ACHN (cell line): ENCODE results near the gene R3HDM4.
"Not testable (repeated sequence)": the region's sequence is repeated elsewhere in the genome, so short reads cannot be mapped to it uniquely, and the experiment has no call there.

Source experiments
- DNase-seq: peaks from one replicate; pipeline ENCODE4 v3.0.0-alpha.2; 2015
- in situ Hi-C: cut with HindIII; loops from 2 replicates; pipeline ENCODE4 v1.10.0; 2017; ENCODE audit warnings: low sequenced_read_pairs, low pct_ligation_motif_present, low pct_unique_long_range_greater_than_20kb

Gene R3HDM4

GRCh38 chr19:900302-901111 lies 12.5 kb downstream of the R3HDM4 start:
- no peak for DNase-seq
- in situ Hi-C loops = no loop called here

GRCh38 chr19:900043-900301 lies 13.0 kb downstream of the R3HDM4 start:
- DNase-seq = no peak
- in situ Hi-C loops = no loop called here

- DNase-seq = no peak
- in situ Hi-C loops = no loop called here
Observed at GRCh38 chr19:899336-900042, 13.5 kb downstream of the R3HDM4 start.

- no peak for DNase-seq
- in situ Hi-C loops = no loop called here
Observed at GRCh38 chr19:898663-899062, 14.4 kb downstream of the R3HDM4 start.

GRCh38 chr19:897442-898039 lies 15.5 kb downstream of the R3HDM4 start:
- DNase-seq = no peak
- in situ Hi-C loops = no loop called here

- in situ Hi-C loops = no loop called here
- DNase-seq = no peak
Observed at GRCh38 chr19:896999-897398, 16.0 kb downstream of the R3HDM4 start.

GRCh38 chr19:896434-896833 lies 16.6 kb downstream of the R3HDM4 start:
- in situ Hi-C loops = no loop called here
- DNase-seq = no peak

- peak; percentile 88 for DNase-seq
Observed at GRCh38 chr19:892894-893689, 19.9 kb downstream of the R3HDM4 start, which contains the start of the genes MED16 and RNU6-9. MED16 (minus strand) TSS chr19:893187; CDS start chr19:891131, 2,056 bp downstream. RNU6-9 (plus strand) TSS chr19:893484.

GRCh38 chr19:892243-892893 lies 20.7 kb downstream of the R3HDM4 start:
- DNase-seq = no peak

More at GRCh38 chr19:892894-893689, 19.9 kb downstream of the R3HDM4 start, which contains the start of the genes MED16 and RNU6-9:
- in situ Hi-C loops = no loop called here

GRCh38 chr19:891421-892200 lies 21.4 kb downstream of the R3HDM4 start:
- DNase-seq, in situ Hi-C loops: not testable (repeated sequence)

More at GRCh38 chr19:892243-892893, 20.7 kb downstream of the R3HDM4 start:
- in situ Hi-C loops = no loop called here

GRCh38 chr19:890831-891230 lies 22.2 kb downstream of the R3HDM4 start:
- no peak for DNase-seq
- in situ Hi-C loops = no loop called here

- in situ Hi-C loops = no loop called here
Observed at GRCh38 chr19:889662-890295, 23.2 kb downstream of the R3HDM4 start.

GRCh38 chr19:888581-889385 lies 24.2 kb downstream of the R3HDM4 start:
- in situ Hi-C loops = no loop called here
- DNase-seq = no peak

More at GRCh38 chr19:889662-890295, 23.2 kb downstream of the R3HDM4 start:
- DNase-seq = no peak

GRCh38 chr19:887599-887998 lies 25.4 kb downstream of the R3HDM4 start:
- DNase-seq = no peak
- in situ Hi-C loops = no loop called here

- in situ Hi-C loops = no loop called here
- DNase-seq = no peak
Observed at GRCh38 chr19:887072-887471, 25.9 kb downstream of the R3HDM4 start.

- in situ Hi-C loops = no loop called here
- no peak for DNase-seq
Observed at GRCh38 chr19:885536-886224, 27.3 kb downstream of the R3HDM4 start.
